Fibroblast of peridontal ligament (primary cell): Measurements from ENCODE around the gene KCNJ16.

Experiments used
- DNase-seq: peaks from one replicate; pipeline ENCODE4 v3.0.0-alpha.2; 2010; ENCODE audit errors: extremely low read depth

KCNJ16 gene

GRCh38 chr17:70128727-70129238 lies 53.8 kb downstream of the KCNJ16 start:
- DNase-seq = no peak

- no peak for DNase-seq
Observed at GRCh38 chr17:70130289-70130688, 55.3 kb downstream of the KCNJ16 start.

GRCh38 chr17:70132505-70132904 lies 57.5 kb downstream of the KCNJ16 start:
- DNase-seq = no peak

GRCh38 chr17:70134042-70134441 lies 59.0 kb downstream of the KCNJ16 start:
- DNase-seq = no peak

- no peak for DNase-seq
Observed at GRCh38 chr17:70134777-70135176, 59.8 kb downstream of the KCNJ16 start.

- no peak for DNase-seq
Observed at GRCh38 chr17:70136131-70136530, 61.1 kb downstream of the KCNJ16 start.

- DNase-seq = peak; percentile 98
Observed at GRCh38 chr17:70137451-70138230, 62.6 kb downstream of the KCNJ16 start.

GRCh38 chr17:70138291-70138865 lies 63.4 kb downstream of the KCNJ16 start:
- DNase-seq = peak; percentile 94

GRCh38 chr17:70139449-70139993 lies 64.5 kb downstream of the KCNJ16 start:
- DNase-seq = no peak

GRCh38 chr17:70144260-70144846 lies 69.3 kb downstream of the KCNJ16 start:
- DNase-seq = peak; percentile 69

GRCh38 chr17:70153210-70153609 lies 78.2 kb downstream of the KCNJ16 start:
- DNase-seq = no peak

- no peak for DNase-seq
Observed at GRCh38 chr17:70157151-70157550, 82.1 kb downstream of the KCNJ16 start.

GRCh38 chr17:70158180-70158579 lies 83.2 kb downstream of the KCNJ16 start:
- DNase-seq = peak; percentile 21

- DNase-seq = peak; percentile 43
Observed at GRCh38 chr17:70158591-70158990, 83.6 kb downstream of the KCNJ16 start.

- DNase-seq = no peak
Observed at GRCh38 chr17:70159980-70160379, 85.0 kb downstream of the KCNJ16 start.

- DNase-seq = no peak
Observed at GRCh38 chr17:70161519-70161918, 86.5 kb downstream of the KCNJ16 start.

- DNase-seq = no peak
Observed at GRCh38 chr17:70165383-70165782, 90.4 kb downstream of the KCNJ16 start.

GRCh38 chr17:70166615-70167014 lies 91.6 kb downstream of the KCNJ16 start:
- DNase-seq = no peak

GRCh38 chr17:70168044-70168976 lies 93.3 kb downstream of the KCNJ16 start:
- DNase-seq = peak; percentile 82

GRCh38 chr17:70168977-70169708 lies 94.1 kb downstream of the KCNJ16 start, which contains the start of gene KCNJ2:
TSS of gene KCNJ2 (plus strand) at chr17:70169532. CDS start at chr17:70175040, 5,508 bp downstream.
- peak; percentile 72 for DNase-seq
